Measurements from ENCODE around the gene LMBRD1.

LMBRD1 gene

GRCh38 chr6:69624944-69625343, 171.9 kb downstream of the LMBRD1 start:
- DNase-seq: no peak

Measured in RPMI8226 (cell line).